22Rv1 (cell line): ENCODE measurements around the gene KRTAP10-5.
"Not testable (repeated sequence)": the region's sequence is repeated elsewhere in the genome, so short reads cannot be mapped to it uniquely, and the experiment has no call there.

Experiments
- H3K27ac ChIP-seq: fragments of 450-650 bp; 2 replicates; pipeline ENCODE4 v1.5.1; 2017
- CTCF ChIP-seq: fragments of 450-650 bp; IDR thresholded peaks from 2 replicates; pipeline ENCODE4 v1.5.1; 2017; ENCODE audit warnings: mild to moderate bottlenecking
- ZFX ChIP-seq: fragments of 450-650 bp; IDR thresholded peaks from 2 replicates; pipeline ENCODE4 v1.6.1; 2017; ENCODE audit warnings: antibody characterized with exemption, borderline replicate concordance

Gene KRTAP10-5

GRCh38 chr21:44564886-44565598, 15.4 kb downstream of the KRTAP10-5 start:
- no peak overlapping the region for H3K27ac ChIP-seq
- TF ChIP-seq CTCF = no peak
- no peak for TF ChIP-seq ZFX

DNA sequence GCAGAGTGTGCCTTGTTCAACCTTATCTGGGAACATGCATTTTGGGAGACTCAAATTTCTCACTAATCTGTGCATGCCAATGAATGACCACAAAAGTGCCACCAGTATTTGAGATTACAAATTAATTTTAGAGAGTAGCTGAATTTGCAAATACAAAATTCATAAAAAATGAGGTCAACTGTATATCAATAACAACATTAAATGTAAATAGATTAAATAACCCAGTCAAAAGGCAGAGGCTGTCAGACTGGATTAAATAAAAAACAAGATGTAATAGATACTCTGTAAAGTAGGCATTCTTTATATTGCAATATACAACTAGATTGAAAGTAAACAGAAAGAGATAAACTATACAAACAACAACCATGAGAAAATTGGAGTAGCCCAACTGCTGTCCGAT, 16.3 kb downstream of the KRTAP10-5 start:
- H3K27ac ChIP-seq = no peak overlapping the region
- TF ChIP-seq ZFX = no peak
- no peak for TF ChIP-seq CTCF

DNA sequence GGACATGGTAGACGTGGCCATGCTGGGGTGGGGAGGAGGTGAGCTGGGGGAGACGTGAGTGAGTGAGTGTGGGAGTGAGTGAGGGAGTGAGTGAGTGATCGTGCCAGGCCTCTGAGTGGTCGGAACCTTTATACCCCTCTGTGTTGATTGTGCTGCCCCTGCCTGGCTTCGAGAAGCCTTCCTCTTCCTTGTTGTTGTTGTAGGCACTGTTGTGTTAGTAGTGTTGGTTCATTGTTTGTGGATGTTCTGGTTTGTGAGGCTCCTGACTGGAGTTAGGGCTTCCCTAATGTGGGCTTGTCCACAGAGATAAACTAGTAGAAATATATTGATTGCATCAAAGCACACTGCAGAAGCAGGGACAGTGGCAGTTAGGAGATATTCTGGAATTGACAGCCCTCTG, 21.7 kb downstream of the KRTAP10-5 start, which contains the start of gene KRTAP10-3:
KRTAP10-3 (minus strand) TSS at position 101 of the 400 bp plus-strand sequence; CDS start at position 21, 80 bp downstream.
- no peak within 1 kb of the TSS for H3K27ac ChIP-seq
- no peak for TF ChIP-seq CTCF
- TF ChIP-seq ZFX = no peak

GRCh38 chr21:44558329-44558675, 22.1 kb downstream of the KRTAP10-5 start:
- H3K27ac ChIP-seq = not testable (repeated sequence)

GRCh38 chr21:44557491-44558328, 22.7 kb downstream of the KRTAP10-5 start:
- no peak for TF ChIP-seq CTCF
- no peak for TF ChIP-seq ZFX
- H3K27ac ChIP-seq = no peak overlapping the region

- no peak overlapping the region for H3K27ac ChIP-seq
These were observed 23.5 kb downstream of the KRTAP10-5 start for GRCh38 chr21:44556879-44557278.

GRCh38 chr21:44555200-44555875, 25.1 kb downstream of the KRTAP10-5 start:
- no peak overlapping the region for H3K27ac ChIP-seq
- TF ChIP-seq CTCF = no peak
- TF ChIP-seq ZFX = no peak

More at GRCh38 chr21:44556879-44557278, 23.5 kb downstream of the KRTAP10-5 start:
- TF ChIP-seq CTCF (no peak), ZFX (no peak)
